ENCODE measurements around the gene COX14.
"Not testable (repeated sequence)": the region's sequence is repeated elsewhere in the genome, so short reads cannot be mapped to it uniquely, and the experiment has no call there.

COX14 gene

GRCh38 chr12:50154947-50155346 lies 42.9 kb downstream of the COX14 start:
- DNase-seq (ENCODE audit: low read depth), result not testable (repeated sequence)

- DNase-seq (ENCODE audit: low read depth), result no peak
Observed at GRCh38 chr12:50156641-50157040, 44.6 kb downstream of the COX14 start.

- DNase-seq (ENCODE audit: low read depth), result no peak
Observed at GRCh38 chr12:50157259-50157658, 45.2 kb downstream of the COX14 start.

- no peak for DNase-seq (ENCODE audit: low read depth)
Observed at GRCh38 chr12:50160643-50161042, 48.6 kb downstream of the COX14 start.

GRCh38 chr12:50162230-50162629 lies 50.2 kb downstream of the COX14 start:
- DNase-seq (ENCODE audit: low read depth), result no peak

- no peak for DNase-seq (ENCODE audit: low read depth)
Observed at GRCh38 chr12:50164963-50165362, 52.9 kb downstream of the COX14 start.

GRCh38 chr12:50166799-50167048 lies 54.7 kb downstream of the COX14 start:
- no peak for DNase-seq (ENCODE audit: low read depth)

GRCh38 chr12:50167049-50167828 lies 55.2 kb downstream of the COX14 start, which contains the start of gene CERS5:
Gene CERS5 (minus strand): TSS chr12:50167369. CDS start chr12:50167297, 72 bp downstream.
- DNase-seq (ENCODE audit: low read depth), result peak; percentile 99
